Smooth muscle cell of the brain vasculature (primary cell): ENCODE results near the gene HSF5.
"Not testable (repeated sequence)": the region's sequence is repeated elsewhere in the genome, so short reads cannot be mapped to it uniquely, and the experiment has no call there.

Experiments
- DNase-seq: peaks from one replicate; pipeline ENCODE4 v3.0.0-alpha.2; 2012; ENCODE audit warnings: low read depth, low spot score

Gene HSF5

GRCh38 chr17:58481798-58482197 is 6.4 kb downstream of the HSF5 start:
- not testable (repeated sequence) for DNase-seq

DNA sequence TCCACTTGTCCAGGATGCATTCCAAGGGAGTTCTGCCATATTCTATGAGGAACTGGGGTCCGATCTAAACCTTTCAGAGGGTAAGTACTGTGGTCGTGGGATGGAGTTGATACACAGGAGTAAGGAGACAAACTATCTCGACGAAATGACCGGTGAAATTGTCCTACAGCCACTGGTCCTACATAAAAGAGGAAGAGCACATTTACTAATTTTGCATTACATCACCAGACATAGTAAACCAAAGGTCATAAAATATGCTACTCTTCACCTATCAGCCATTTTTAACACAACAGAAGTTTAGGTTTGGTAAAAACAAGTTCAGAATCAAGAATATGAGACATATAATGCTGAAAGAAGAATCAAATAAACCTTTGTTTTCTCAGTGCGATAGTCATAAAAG is 8.1 kb downstream of the HSF5 start:
- no peak for DNase-seq

DNA sequence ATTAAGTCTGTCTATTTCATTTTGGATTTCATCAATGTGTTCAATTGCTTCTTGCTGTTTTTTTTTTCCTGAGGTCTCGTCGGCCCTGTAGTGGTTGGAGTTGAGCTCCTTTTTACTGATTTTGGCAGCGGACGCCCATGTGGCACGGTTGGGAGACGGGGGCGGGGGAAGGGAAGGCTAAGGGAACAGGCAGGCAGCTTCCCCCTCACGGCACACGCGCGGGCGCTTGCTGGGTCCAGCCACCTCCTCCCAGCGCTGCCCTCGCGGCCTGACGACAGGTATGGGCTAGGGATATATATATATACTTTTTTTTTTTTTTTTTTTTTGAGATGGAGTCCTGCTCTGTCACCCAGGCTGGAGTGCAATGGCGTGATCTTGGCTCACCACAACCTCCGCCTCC is 11.4 kb downstream of the HSF5 start:
- DNase-seq: no peak

- no peak for DNase-seq
These were observed 12.2 kb downstream of the HSF5 start for GRCh38 chr17:58475985-58476384.

DNA sequence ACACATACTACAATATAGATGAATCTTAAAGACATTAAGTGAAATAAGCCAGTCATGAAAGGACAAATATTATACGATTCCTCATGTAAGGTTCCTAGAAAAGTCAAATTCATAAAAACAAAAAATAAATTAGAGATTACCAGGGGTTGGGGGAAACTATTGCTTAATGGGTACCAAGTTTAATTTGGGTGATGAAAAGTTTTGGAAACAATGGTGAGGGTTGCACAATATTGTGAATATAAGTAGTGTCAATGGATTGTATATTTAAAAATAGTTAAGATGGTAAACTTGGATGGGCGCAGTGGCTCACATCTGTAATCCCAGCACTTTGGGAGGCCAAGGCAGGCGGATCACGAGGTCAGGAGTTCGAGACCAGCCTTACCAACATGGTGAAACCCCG is 17.9 kb downstream of the HSF5 start:
- no peak for DNase-seq

DNA sequence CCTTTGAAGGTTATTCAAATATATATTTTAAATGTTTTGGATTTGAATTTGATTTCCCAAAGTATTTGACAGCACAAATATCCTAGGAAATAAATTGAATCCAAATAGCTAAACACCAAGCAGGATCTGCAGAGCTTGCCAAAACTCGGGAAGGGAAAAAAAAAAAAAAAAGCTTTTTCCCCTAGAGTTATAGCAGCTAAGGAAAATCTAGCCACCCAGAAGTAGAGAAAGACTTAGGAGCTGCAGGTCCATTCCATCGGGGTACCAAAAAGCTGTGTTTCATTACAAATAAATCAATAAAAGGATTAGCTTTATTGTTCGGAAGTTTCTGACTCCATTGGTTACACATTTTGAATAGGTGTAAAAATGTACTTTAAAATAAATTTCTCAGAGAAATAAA is 19.3 kb downstream of the HSF5 start:
- no peak for DNase-seq

DNA sequence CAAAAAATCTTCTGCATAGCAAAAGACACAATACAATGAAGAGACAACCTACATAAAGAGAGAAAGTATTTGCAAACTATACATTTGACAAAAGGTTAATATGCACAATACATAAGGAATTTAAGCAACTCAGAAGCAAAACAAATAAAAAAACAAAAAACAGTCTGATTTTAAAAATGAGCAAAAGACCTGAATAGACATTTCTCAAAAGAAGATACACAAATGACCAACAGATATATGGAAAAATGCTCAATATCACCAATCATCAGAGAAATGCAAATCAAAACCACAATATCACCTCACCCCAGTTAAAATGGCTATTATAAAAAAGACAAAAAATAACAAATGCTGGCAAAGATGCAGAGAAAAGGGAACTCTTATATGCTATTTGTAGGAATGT is 32.7 kb downstream of the HSF5 start:
- DNase-seq: no peak

DNA sequence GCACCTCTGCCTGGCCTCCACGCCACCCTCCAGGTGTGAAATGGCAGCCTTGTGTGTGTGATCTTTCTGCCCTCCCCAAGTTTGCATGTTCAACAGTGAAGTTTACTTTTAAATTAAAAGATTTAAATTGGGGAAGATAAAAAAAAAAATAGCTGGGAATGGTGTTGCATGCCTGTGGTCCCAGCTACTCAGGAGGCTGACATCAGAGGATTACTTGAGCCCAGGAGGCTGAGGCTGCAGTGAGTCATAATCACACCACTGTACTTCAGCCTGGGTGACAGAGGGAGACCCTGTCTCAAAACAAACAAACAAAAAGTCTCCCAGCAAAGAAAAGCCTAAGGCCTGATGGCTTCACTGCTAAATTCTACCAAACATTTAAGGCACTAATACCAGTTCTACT is 35.5 kb downstream of the HSF5 start:
- DNase-seq: no peak

DNA sequence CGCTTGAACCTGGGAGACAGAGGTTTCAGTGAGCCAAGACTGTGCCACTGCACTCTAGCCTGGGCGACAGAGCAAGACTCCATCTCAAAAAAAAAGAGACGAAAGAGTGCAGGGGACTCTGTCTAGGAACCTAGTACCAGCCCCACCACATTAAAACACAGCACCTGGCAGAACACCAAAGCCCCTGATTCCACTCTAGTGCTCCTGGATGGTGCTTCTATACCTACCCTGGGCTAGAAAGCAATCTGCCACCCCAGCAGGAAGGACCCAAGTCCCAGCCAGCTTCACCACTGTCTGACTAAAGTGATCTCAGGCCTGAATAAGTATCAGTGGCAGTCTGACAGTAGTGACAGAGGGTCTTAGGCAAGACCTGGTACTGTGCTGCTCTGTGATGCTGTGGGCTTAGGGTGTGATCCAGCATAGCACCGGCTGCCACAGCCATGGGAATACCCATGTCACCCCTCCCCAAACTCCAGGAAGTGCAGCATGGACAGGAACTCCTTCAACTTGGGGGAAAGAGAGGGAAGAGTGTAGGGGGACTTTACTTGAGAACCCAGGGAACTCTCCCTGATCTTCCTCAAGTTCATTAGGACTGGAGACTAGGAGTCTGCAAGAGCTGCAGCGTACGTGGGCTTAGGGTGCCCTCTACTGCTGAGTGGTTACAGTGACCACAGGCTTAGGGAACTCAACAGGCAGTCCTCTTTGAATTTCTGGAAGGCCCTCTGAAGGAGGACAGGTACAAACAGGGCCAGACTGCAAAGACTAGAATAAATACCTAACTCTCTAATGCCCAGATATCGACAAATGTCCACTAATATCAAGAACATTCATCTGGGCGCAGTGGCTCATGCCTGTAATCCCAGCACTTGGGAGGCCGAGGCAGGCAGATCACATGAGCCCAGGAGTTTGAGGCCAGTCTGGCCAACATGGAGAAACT is 40.9 kb downstream of the HSF5 start:
- DNase-seq: peak; percentile 53

GRCh38 chr17:58446086-58446485 is 42.1 kb downstream of the HSF5 start:
- DNase-seq: no peak

GRCh38 chr17:58436805-58437239 is 51.4 kb downstream of the HSF5 start:
- no peak for DNase-seq

DNA sequence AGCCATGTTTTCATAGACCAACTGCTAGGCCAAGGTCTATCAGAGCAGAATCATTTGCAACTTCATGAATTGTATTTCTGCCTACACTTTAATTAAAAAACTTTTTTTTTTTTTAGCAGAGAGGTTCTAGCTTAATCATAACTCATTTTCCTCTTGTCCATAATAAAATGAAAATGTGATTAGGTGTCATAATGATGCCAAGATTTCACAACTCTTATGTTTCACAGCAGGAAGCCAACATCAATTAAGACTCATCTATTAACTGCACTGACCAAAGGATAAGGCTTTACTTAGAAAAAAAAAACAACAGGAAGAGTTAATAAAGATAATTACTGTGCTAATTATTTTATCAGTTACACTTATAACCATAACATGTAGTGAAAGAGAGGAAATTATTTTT is 52.0 kb downstream of the HSF5 start:
- no peak for DNase-seq

DNA sequence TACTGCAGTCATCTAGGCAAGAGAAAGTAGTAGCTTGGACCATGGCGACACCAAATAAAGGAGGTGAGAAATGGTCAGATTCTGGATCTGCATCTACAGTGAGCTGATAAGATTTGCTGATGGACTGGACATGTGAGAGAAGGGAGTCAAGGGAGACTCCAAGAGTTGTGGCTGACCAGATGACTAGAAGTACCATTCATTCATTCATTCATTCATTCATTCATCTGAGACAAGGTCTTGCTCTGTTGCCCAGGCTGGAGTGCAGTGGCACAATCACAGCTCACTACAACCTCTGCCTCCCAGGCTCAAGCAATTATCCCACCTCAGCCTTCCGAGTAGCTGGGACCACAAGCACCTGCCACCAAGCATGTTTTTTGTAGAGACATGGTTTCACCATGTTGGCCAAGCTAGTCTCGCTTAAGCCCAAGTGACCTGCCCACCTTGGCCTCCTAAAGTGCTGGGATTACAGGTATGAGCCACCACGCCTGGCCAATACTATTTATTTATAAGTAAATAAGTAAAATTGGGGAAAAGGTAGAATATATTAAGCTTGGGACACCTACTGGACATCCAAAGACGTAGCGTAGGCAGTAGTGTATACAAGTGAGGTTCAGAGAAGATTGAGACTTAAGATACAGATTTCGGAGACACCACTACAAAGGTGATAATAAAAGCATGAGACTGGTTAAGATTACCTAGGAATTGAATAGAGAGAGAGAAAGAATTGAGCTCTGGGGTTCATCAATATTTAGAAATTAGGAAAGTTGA is 55.2 kb downstream of the HSF5 start:
- no peak for DNase-seq

- no peak for DNase-seq
These were observed 60.4 kb downstream of the HSF5 start for GRCh38 chr17:58427807-58428206.

DNA sequence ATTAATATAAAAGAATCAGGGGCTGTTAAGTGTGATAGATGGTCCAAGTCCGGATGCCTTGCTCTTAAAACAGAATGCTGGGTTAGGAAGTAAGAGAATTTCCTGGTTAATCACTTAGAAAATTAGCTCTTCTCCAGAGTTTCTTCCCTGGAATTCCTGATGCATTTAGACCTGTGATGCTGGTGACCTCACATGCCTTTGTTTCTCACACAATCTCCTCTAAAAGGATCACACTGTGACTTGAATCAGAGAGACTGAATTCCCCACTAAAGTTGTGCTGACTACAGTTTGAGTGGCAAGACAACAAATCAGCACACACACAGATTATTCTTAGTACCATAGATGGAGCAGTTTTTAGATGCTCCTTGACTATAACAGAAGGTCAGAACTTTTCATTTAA is 66.5 kb downstream of the HSF5 start:
- DNase-seq: no peak

DNA sequence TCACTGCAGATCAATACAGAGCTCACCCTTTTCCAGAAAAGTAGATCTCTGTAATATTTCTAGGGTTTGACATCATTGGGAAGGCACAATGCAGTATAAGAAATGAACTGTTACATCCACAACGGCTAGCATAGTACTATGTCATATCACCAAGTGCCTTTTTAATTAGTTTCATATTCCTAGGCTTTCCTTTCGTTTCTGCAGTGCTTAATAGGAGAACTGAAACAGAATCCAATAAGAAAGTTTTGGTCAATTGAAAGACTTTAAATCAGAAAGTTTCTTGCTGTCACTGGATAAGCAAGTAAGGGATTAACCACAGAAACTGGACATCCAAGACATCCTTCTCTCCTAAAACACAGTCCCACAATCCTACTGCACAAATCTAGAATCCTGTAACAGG is 67.4 kb downstream of the HSF5 start:
- DNase-seq: no peak

GRCh38 chr17:58417300-58418092 is 70.7 kb downstream of the HSF5 start, which contains the start of gene RNF43:
TSS of gene RNF43 (minus strand) at chr17:58417534. CDS start at chr17:58415577, 1,957 bp downstream.
- peak; percentile 40 for DNase-seq

GRCh38 chr17:58416937-58417299 is 71.3 kb downstream of the HSF5 start:
- no peak for DNase-seq

GRCh38 chr17:58416396-58416795 is 71.8 kb downstream of the HSF5 start:
- no peak for DNase-seq

GRCh38 chr17:58415371-58416055 is 72.7 kb downstream of the HSF5 start:
- DNase-seq: no peak

GRCh38 chr17:58414596-58414997 is 73.6 kb downstream of the HSF5 start:
- no peak for DNase-seq
